Activated CD4-positive, alpha-beta memory T cell treated with anti-CD3 and anti-CD28 coated beads for 36 hours (primary cell): ENCODE measurements around the gene GNG7. TPM values are rescaled to one million over a fixed set of nuclear protein-coding genes. Genes with fewer than 3 reads are reported as not detected.

Experiments used
- CTCF ChIA-PET: fragments of 350-600 bp; sonication (Branson Sonifier 250); formaldehyde crosslinking; loops from one replicate; lab custom pipeline; 2021; ENCODE audit warnings: antibody characterized with exemption, inconsistent platforms; lab: Charles Lee
- POLR2A ChIA-PET: fragments of 350-600 bp; sonication (Branson Sonifier 250); formaldehyde crosslinking; loops from one replicate; lab custom pipeline; 2021; ENCODE audit warnings: antibody characterized with exemption; lab: Charles Lee
- DNase-seq: peaks from one replicate; pipeline ENCODE4 v3.0.0-alpha.2; 2020
- H3K27ac Mint-ChIP-seq: one replicate; pipeline ENCODE4 v1.8.0; 2021; ENCODE audit warnings: mixed read lengths
- H3K27me3 Mint-ChIP-seq: one replicate; pipeline ENCODE4 v1.8.0; 2021; ENCODE audit warnings: mixed read lengths
- H3K36me3 Mint-ChIP-seq: one replicate; pipeline ENCODE4 v1.8.0; 2021; ENCODE audit warnings: mixed read lengths
- H3K4me1 Mint-ChIP-seq: one replicate; pipeline ENCODE4 v1.8.0; 2021; ENCODE audit warnings: low read depth, mixed read lengths
- H3K4me3 Mint-ChIP-seq: one replicate; pipeline ENCODE4 v1.8.0; 2021; ENCODE audit warnings: mild to moderate bottlenecking, mixed read lengths
- H3K9me3 Mint-ChIP-seq: one replicate; pipeline ENCODE4 v1.8.0; 2021; ENCODE audit warnings: mixed read lengths
- intact Hi-C: fragments of 100-400 bp; cut with micrococcal nuclease; formaldehyde crosslinking; loops from one replicate; pipeline ENCODE4 v1.15.1; 2023
- total RNA-seq, 2 experiments: library from RNA; stranded (reverse); gene quantifications; one replicate each; pipeline ENCODE4 v1.2.3, GENCODE V29; 2021

Gene GNG7
- total RNA-seq, 2 experiments from 2014 or later, result 0.53 to 0.88 TPM

DNA sequence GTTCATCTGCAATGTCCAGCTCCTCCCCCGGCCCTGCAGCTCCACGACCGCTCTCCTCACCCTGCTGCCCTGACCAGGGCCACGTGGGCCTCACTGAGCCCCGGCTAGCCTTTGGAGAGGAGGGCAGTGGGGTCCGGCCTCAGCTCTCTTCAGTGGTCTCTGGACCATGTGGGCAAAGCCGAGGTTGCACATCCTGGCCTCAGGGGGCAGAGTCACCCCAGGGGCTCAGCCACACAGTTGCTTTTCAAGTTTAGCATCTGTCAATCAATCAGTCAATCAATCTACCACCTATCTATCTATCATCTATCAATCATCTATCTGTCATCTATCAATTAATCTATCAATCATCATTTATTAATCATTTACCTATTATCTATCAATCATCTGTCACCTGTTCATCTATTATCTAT, 21.7 kb upstream of the GNG7 start:
- Mint-ChIP-seq H3K4me3 (no peak overlapping the region), H3K4me1 (no peaks in the 10 kb centered on the region), H3K36me3 (no peaks in the 10 kb centered on the region), H3K9me3 (no peaks in the 10 kb centered on the region), H3K27ac (no peak overlapping the region), H3K27me3 (peaks cover 27% of the 10 kb centered on the region)
- CTCF ChIA-PET, result no interaction called here
- no peak for DNase-seq
- intact Hi-C loops, result no loop called here
- POLR2A ChIA-PET, result no interaction called here

GRCh38 chr19:2723747-2724146, 21.3 kb upstream of the GNG7 start:
- Mint-ChIP-seq H3K4me3 (no peak overlapping the region), H3K27ac (no peak overlapping the region), H3K27me3 (peaks cover 29% of the 10 kb centered on the region), H3K36me3 (no peaks in the 10 kb centered on the region), H3K4me1 (no peaks in the 10 kb centered on the region), H3K9me3 (no peaks in the 10 kb centered on the region)
- CTCF ChIA-PET, result no interaction called here
- no peak for DNase-seq
- POLR2A ChIA-PET, result no interaction called here
- intact Hi-C loops, result no loop called here

DNA sequence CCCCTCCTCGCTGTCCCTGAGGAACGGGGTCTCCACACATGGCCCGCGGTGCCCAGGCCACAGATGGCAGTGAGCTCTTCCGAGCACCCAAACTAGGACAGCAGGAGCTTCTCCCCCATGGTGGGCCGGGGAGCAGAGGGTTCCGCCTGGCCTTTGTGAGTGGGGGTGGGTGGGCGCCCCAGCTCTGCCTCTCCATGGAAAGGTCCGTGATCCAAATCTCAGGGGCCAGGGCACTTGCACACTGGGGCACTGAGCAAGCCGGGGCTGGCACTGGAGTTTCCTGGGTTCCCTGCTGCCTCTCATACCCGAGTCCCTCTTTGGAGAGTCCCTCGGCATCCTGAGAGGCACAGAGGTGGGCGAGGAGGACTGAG, 20.8 kb upstream of the GNG7 start:
- POLR2A ChIA-PET, result no interaction called here
- H3K27me3 Mint-ChIP-seq, result peaks cover 29% of the 10 kb centered on the region

GRCh38 chr19:2722541-2723344, 20.2 kb upstream of the GNG7 start:
- no peaks in the 10 kb centered on the region for H3K36me3 Mint-ChIP-seq
- no peak for DNase-seq
- no peak overlapping the region for H3K27ac Mint-ChIP-seq
- ChIA-PET POLR2A (no interaction called here), CTCF (no interaction called here)
- H3K9me3 Mint-ChIP-seq, result no peaks in the 10 kb centered on the region
- peaks cover 29% of the 10 kb centered on the region for H3K27me3 Mint-ChIP-seq
- intact Hi-C loops, result no loop called here
- no peak overlapping the region for H3K4me3 Mint-ChIP-seq
- H3K4me1 Mint-ChIP-seq, result no peaks in the 10 kb centered on the region

More for the DNA sequence above, 20.8 kb upstream of the GNG7 start:
- Mint-ChIP-seq H3K9me3 (no peaks in the 10 kb centered on the region), H3K36me3 (no peaks in the 10 kb centered on the region), H3K4me3 (no peak overlapping the region), H3K4me1 (no peaks in the 10 kb centered on the region), H3K27ac (no peak overlapping the region)
- CTCF ChIA-PET, result no interaction called here
- DNase-seq, result no peak
- intact Hi-C loops, result no loop called here

GRCh38 chr19:2721570-2722540, 19.4 kb upstream of the GNG7 start:
- no peak overlapping the region for H3K27ac Mint-ChIP-seq
- POLR2A ChIA-PET, result interaction anchor here (0.5 kb wide), 1 partner anchor 150 kb away, joined by 5 read pairs; no protein-coding TSS in a partner anchor

GRCh38 chr19:2720777-2721569, 18.5 kb upstream of the GNG7 start, which contains the start of gene DIRAS1:
TSS of gene DIRAS1 (minus strand) at chr19:2721372. CDS start at chr19:2717806, 3,566 bp downstream.
- POLR2A ChIA-PET, result no interaction called here

More at GRCh38 chr19:2721570-2722540, 19.4 kb upstream of the GNG7 start:
- Mint-ChIP-seq H3K4me1 (no peaks in the 10 kb centered on the region), H3K4me3 (peak overlapping the region; percentile 23), H3K27me3 (peaks cover 23% of the 10 kb centered on the region), H3K9me3 (no peaks in the 10 kb centered on the region), H3K36me3 (no peaks in the 10 kb centered on the region)
- no peak for DNase-seq
- CTCF ChIA-PET, result no interaction called here
- intact Hi-C loops, result no loop called here

DNA sequence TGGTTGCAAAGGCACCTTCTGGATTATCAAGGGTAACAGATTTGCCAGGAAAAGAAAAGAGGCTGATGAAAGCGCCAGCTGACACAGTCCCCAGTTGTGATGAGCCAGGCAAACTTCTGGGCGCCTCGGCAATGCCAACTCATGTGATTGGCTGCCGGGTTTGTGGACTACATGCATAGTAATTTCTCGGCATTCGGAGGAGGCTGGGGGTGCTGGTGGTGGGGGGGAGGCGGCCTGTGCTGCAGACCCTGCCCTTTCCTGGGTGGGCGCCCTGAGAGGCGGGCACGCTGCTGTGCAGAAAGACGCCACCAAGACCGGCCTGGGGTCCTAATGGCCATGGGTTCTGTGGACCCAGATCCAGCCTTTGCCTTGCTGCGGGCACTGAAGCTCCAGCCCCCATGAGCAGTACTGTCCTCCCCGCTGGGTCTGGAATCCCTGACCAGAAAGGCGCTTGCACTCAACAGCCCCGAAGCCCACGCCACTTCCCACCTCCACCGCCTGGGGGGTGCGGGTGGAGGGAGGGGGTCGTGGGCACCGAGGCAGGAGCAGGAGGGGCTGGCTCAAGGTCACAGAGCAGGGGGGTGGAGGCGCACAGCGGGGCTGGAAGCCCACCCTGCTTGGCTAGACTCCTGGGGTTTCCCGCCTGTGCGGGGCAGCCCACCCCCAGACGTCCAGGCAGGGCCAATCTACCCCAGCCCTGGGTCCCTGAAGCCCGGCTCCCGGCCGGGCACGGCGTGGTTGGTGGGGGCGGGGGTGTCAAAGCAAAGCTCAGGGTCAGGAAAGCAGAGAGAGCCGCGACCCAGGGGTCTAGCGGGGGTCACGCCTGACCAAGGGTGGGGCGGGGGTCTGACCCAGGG, 17.7 kb upstream of the GNG7 start:
- Mint-ChIP-seq H3K4me1 (no peaks in the 10 kb centered on the region), H3K9me3 (peaks cover 8% of the 10 kb centered on the region), H3K27me3 (peaks cover 24% of the 10 kb centered on the region), H3K36me3 (no peaks in the 10 kb centered on the region), H3K27ac (no peak overlapping the region), H3K4me3 (peak overlapping the region; percentile 39)
- ChIA-PET CTCF (no interaction called here), POLR2A (interaction anchor here (0.5 kb wide), 1 partner anchor 29 kb away, joined by 3 read pairs; no protein-coding TSS in a partner anchor)
- DNase-seq, result no peak
- intact Hi-C loops, result no loop called here

More at GRCh38 chr19:2720777-2721569, 18.5 kb upstream of the GNG7 start, which contains the start of gene DIRAS1:
- no peaks in the 10 kb centered on the region for H3K4me1 Mint-ChIP-seq
- DNase-seq, result no peak
- intact Hi-C loops, result no loop called here
- H3K36me3 Mint-ChIP-seq, result no peaks in the 10 kb centered on the region
- peak within 1 kb of the TSS; percentile 23 for H3K4me3 Mint-ChIP-seq
- H3K9me3 Mint-ChIP-seq, result peaks cover under 1% of the 10 kb centered on the region
- CTCF ChIA-PET, result no interaction called here
- H3K27ac Mint-ChIP-seq, result no peak within 1 kb of the TSS
- peaks cover 20% of the 10 kb centered on the region for H3K27me3 Mint-ChIP-seq

DNA sequence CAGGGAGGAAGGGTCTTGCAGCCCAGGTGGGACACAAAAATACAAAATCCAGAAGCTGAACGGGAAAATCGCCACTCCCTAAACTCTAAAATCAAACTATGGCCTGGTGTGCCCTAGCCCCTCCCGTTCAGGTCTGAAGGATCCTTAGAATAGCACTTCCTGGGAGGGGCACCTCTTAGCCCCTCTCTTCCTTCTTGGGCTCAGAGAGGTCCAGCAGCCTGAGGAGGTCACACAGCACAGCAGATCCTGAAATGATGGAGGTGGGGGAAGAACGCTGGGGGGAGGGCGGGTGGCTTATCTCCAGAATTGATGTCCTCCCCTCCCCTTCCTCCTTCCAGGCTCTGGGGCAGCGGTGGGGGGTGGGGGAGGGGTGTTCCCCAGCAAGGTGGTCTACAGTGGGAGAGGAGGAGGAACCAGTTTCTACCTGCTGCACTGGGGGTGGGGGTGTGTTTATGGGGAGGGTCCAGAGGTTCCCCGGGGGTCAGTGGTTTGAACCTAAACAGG, 16.8 kb upstream of the GNG7 start:
- ChIA-PET CTCF (no interaction called here), POLR2A (no interaction called here)
- Mint-ChIP-seq H3K9me3 (peaks cover 11% of the 10 kb centered on the region), H3K36me3 (no peaks in the 10 kb centered on the region), H3K27me3 (peaks cover 23% of the 10 kb centered on the region), H3K27ac (no peak overlapping the region), H3K4me3 (no peak overlapping the region), H3K4me1 (no peaks in the 10 kb centered on the region)
- DNase-seq, result no peak
- intact Hi-C loops, result no loop called here

DNA sequence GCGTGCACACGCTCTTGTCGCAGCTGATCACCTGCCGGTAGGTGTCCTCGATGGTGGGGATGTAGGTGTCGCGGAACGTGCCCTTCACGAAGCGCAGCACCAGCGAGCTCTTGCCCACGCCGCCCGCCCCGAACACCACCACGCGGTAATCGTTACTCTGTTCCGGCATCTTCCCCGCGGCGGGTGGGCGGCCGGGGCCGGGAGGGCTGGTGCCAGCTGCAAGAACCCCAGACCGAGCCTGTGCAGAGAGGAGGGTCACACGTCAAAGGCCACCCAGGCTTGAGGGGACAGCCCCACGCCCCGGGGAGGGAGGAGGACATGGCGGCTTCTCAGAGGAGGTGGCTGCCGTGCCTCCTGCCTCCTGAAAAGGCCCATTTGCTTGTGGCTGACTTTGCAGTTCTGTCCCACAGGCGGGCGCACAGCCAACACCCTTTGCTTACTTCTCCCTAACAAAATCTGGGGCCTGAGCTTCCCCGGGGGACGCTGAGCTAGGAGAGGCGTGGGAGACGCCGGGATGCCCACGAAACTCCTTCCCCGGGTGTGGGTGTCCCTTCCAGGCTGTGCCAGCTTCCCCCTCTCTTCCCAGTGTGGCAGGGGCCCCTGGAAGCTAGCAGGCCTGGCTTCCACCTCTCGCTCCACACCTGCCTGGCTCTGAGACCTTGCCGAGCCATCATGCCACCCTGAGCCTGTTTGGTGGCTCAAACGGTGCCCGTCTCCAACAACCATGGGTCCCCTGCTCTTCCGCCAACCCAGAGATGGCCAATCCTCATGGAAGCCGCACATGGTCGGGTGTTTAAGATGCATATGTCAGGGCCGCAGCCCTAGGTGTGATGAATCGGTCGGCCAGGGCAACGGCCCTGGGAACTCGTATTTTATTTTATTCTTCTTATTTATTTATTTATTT, 15.4 kb upstream of the GNG7 start:
- H3K4me3 Mint-ChIP-seq, result no peak overlapping the region
- no peaks in the 10 kb centered on the region for H3K4me1 Mint-ChIP-seq
- H3K9me3 Mint-ChIP-seq, result peaks cover 11% of the 10 kb centered on the region
- no peak overlapping the region for H3K27ac Mint-ChIP-seq
- H3K27me3 Mint-ChIP-seq, result peaks cover 21% of the 10 kb centered on the region
- CTCF ChIA-PET, result interaction anchor here (0.7 to 1.9 kb wide), 2 partner anchors 70 to 82 kb away, joined by 3 to 5 read pairs; no protein-coding TSS in a partner anchor
- POLR2A ChIA-PET, result no interaction called here
- DNase-seq, result no peak
- H3K36me3 Mint-ChIP-seq, result no peaks in the 10 kb centered on the region
- intact Hi-C loops, result no loop called here
